HepG2 (cell line): ENCODE results near the gene CPNE8. TPM values are rescaled to one million over a fixed set of nuclear protein-coding genes. Genes with fewer than 3 reads are reported as not detected.

ENCODE experiments used
- ATAC-seq: fragments of 200-7000 bp; cut with Tn5 transposase; 3 replicates; pipeline ENCODE4 v1.9.1; 2020; ENCODE audit warnings: mild to moderate bottlenecking, moderate library complexity
- BruUV-seq: library from RNA; stranded (reverse); fragments of 400-500 nt; replicated peaks from 2 replicates; lab custom pipeline; 2021; lab: Mats Ljungman, UMichigan
- CTCF ChIA-PET: fragments of 300-600 bp; formaldehyde crosslinking; extraction: SDS; loops from one replicate; lab custom pipeline; 2021; ENCODE audit warnings: low total read pairs, inconsistent platforms, low intra/inter-chr PET ratio; lab: Yijun Ruan, JAX
- POLR2A ChIA-PET: fragments of 350-600 bp; sonication (Branson Sonifier 250); formaldehyde crosslinking; loops from one replicate; lab custom pipeline; 2020; ENCODE audit warnings: antibody characterized with exemption, inconsistent platforms; lab: Yijun Ruan, JAX
- DNase-seq: peaks from one replicate; pipeline ENCODE4 v3.0.0-alpha.2; 2015; ENCODE audit warnings: low spot score
- FAIRE-seq: peaks from 3 replicates; lab custom pipeline; 2011; peaks lifted over from hg19 to GRCh38; lab: Jason Lieb, UNC
- H2AFZ ChIP-seq: one replicate; pipeline ENCODE4 v1.6.1; 2011; ENCODE audit warnings: low read length, inconsistent platforms
- H3K27ac ChIP-seq: fragments of 300-600 bp; 3 replicates; pipeline ENCODE4 v1.8.0; 2011; ENCODE audit warnings: mixed run types, mild to moderate bottlenecking, mixed read lengths, low read length, inconsistent platforms; ENCODE audit not compliant: insufficient read depth; ENCODE audit errors: extremely low read length
- H3K27me3 ChIP-seq, 2 experiments: fragments of 200-600 bp in 1 of 2; 2 replicates in 1 of 2; 3 replicates in 1 of 2; pipeline versions ENCODE4 v1.6.0 to v1.8.0; 2011; ENCODE audit warnings: low read length in 2 of 2, mild to moderate bottlenecking in 2 of 2, moderate library complexity in 2 of 2, inconsistent platforms in 1 of 2; ENCODE audit not compliant: insufficient read depth in 2 of 2, control insufficient read depth in 1 of 2
- H3K36me3 ChIP-seq, 2 experiments: fragments of 200-600 bp in 1 of 2; replicated peaks in 1 of 2; 2 replicates in 1 of 2; 3 replicates in 1 of 2; pipeline versions ENCODE4 v1.5.1 to v1.8.0; 2011; ENCODE audit warnings: low read length in 2 of 2, inconsistent platforms in 1 of 2; ENCODE audit not compliant: insufficient read depth in 2 of 2, control insufficient read depth in 1 of 2
- H3K4me1 ChIP-seq: 2 replicates; pipeline ENCODE4 v1.5.1; 2012; ENCODE audit warnings: low read length, inconsistent platforms; ENCODE audit not compliant: insufficient read depth
- H3K4me2 ChIP-seq: 2 replicates; pipeline ENCODE4 v1.6.0; 2011; ENCODE audit warnings: low read depth, low read length, inconsistent platforms
- H3K4me3 ChIP-seq, 3 experiments: fragments of 200-600 bp in 1 of 3; sonication (generic), shearing (Covaris generic) in 1 of 3; replicated peaks in 1 of 3; 2 replicates each; pipeline ENCODE4 v1.5.1; 2011 to 2016; ENCODE audit warnings: low read length in 3 of 3, inconsistent platforms in 2 of 3, low read depth in 2 of 3, mild to moderate bottlenecking in 2 of 3, control low read depth in 1 of 3, mixed read lengths in 1 of 3; ENCODE audit not compliant: insufficient read depth in 1 of 3
- H3K79me2 ChIP-seq: one replicate; pipeline ENCODE4 v1.6.1; 2011; ENCODE audit warnings: low read length, inconsistent platforms; ENCODE audit not compliant: insufficient read depth
- H3K9ac ChIP-seq: 2 replicates; pipeline ENCODE4 v1.6.0; 2011; ENCODE audit warnings: mild to moderate bottlenecking, low read depth, low read length, inconsistent platforms; ENCODE audit not compliant: insufficient read depth
- H3K9me3 ChIP-seq: 2 replicates; pipeline ENCODE4 v1.5.1; 2012; ENCODE audit warnings: mild to moderate bottlenecking, low read length
- H4K20me1 ChIP-seq: 2 replicates; pipeline ENCODE4 v1.6.0; 2011; ENCODE audit warnings: inconsistent platforms, mild to moderate bottlenecking, low read length, moderate library complexity; ENCODE audit not compliant: insufficient read depth
- ATM ChIP-seq: fragments of 450-650 bp; IDR thresholded peaks from 2 replicates; pipeline ENCODE4 v1.7.1; 2017; ENCODE audit warnings: mild to moderate bottlenecking, borderline replicate concordance
- BHLHE40 ChIP-seq: IDR thresholded peaks from 2 replicates; pipeline ENCODE4 v1.6.1; 2011; ENCODE audit warnings: low read length, improper control_type of control experiment
- ETS1 ChIP-seq: sonication (generic); formaldehyde crosslinking; IDR thresholded peaks from 2 replicates; pipeline ENCODE4 v1.4.0; 2020; ENCODE audit warnings: missing genetic modification reagents
- KMT2A ChIP-seq: sonication (generic); formaldehyde crosslinking; IDR thresholded peaks from 2 replicates; pipeline ENCODE4 v1.4.0; 2020; ENCODE audit warnings: missing genetic modification reagents
- MAF1 ChIP-seq: sonication (generic); formaldehyde crosslinking; IDR thresholded peaks from 2 replicates; pipeline ENCODE4 v1.5.0; 2020; ENCODE audit warnings: missing genetic modification reagents, borderline replicate concordance
- MTF1 ChIP-seq: sonication (generic); formaldehyde crosslinking; IDR thresholded peaks from 2 replicates; pipeline ENCODE4 v1.5.0; 2020; ENCODE audit warnings: missing genetic modification reagents
- NAIF1 ChIP-seq: sonication (generic); formaldehyde crosslinking; IDR thresholded peaks from 2 replicates; pipeline ENCODE4 v1.5.0; 2020; ENCODE audit warnings: mild to moderate bottlenecking, missing genetic modification reagents, borderline replicate concordance
- PHF21A ChIP-seq: sonication (generic); formaldehyde crosslinking; IDR thresholded peaks from 2 replicates; pipeline ENCODE4 v1.5.0; 2020; ENCODE audit warnings: mild to moderate bottlenecking, missing genetic modification reagents
- POLR2AphosphoS2 ChIP-seq: IDR thresholded peaks from 2 replicates; pipeline ENCODE4 v1.6.1; 2011; ENCODE audit warnings: low read depth, low read length, improper control_type of control experiment
- RBM22 ChIP-seq: fragments of 200-400 bp; formaldehyde crosslinking; optimal IDR thresholded peaks from 2 replicates; pipeline ENCODE3; 2017; ENCODE audit warnings: mild to moderate bottlenecking, low read length, moderate library complexity
- SRY ChIP-seq: sonication (generic); formaldehyde crosslinking; IDR thresholded peaks from 2 replicates; pipeline ENCODE4 v1.8.0; 2022; ENCODE audit warnings: mild to moderate bottlenecking, missing genetic modification reagents
- STAT6 ChIP-seq: sonication (generic); formaldehyde crosslinking; IDR thresholded peaks from 2 replicates; pipeline ENCODE4 v1.4.0; 2020; ENCODE audit warnings: missing genetic modification reagents, mild to moderate bottlenecking, borderline replicate concordance
- TAF1 ChIP-seq: sonication (generic); formaldehyde crosslinking; IDR thresholded peaks from 2 replicates; pipeline ENCODE4 v1.4.0; 2020; ENCODE audit warnings: missing genetic modification reagents
- TBL1XR1 ChIP-seq: fragments of 150-350 bp; IDR thresholded peaks from 2 replicates; pipeline ENCODE4 v1.6.1; 2014; ENCODE audit warnings: borderline replicate concordance, low read length; ENCODE audit not compliant: partially characterized antibody
- TFAP4 ChIP-seq: sonication (generic); IDR thresholded peaks from 2 replicates; pipeline ENCODE4 v1.6.1; 2016; ENCODE audit warnings: low read depth, borderline replicate concordance
- ZNF362 ChIP-seq: sonication (generic); formaldehyde crosslinking; IDR thresholded peaks from 2 replicates; pipeline ENCODE4 v1.4.0; 2020; ENCODE audit warnings: missing genetic modification reagents, mild to moderate bottlenecking, borderline replicate concordance
- ZNF512 ChIP-seq: sonication (generic); formaldehyde crosslinking; IDR thresholded peaks from 2 replicates; pipeline ENCODE4 v1.4.0; 2020; ENCODE audit warnings: mild to moderate bottlenecking, missing genetic modification reagents
- ZNF737 ChIP-seq: sonication (generic); formaldehyde crosslinking; IDR thresholded peaks from 2 replicates; pipeline ENCODE4 v1.5.0; 2020; ENCODE audit warnings: missing genetic modification reagents, mild to moderate bottlenecking, borderline replicate concordance
- WGBS: methylation state at CpG from one replicate; pipeline ENCODE4 v1.1.6; 2017; ENCODE audit warnings: low lambda C conversion rate; 5-methylcytosine and 5-hydroxymethylcytosine counted together
- in situ Hi-C: cut with HindIII; loops from 2 replicates; pipeline ENCODE4 v1.10.0; 2017; ENCODE audit warnings: low pct_unique_long_range_greater_than_20kb; ENCODE audit not compliant: extremely low pct_ligation_motif_present
- intact Hi-C: fragments of 100-400 bp; cut with micrococcal nuclease; formaldehyde crosslinking; loops from one replicate; pipeline ENCODE4 v1.10.0; 2022; ENCODE audit not compliant: unreplicated experiment
- polyA plus RNA-seq, 8 experiments: library from polyadenylated mRNA; depleted of rRNA in 3 of 8; stranded (reverse) in 7 of 8; unstranded in 1 of 8; fragments of >200 nt; fragmentation: Illumina TruSeq in 4 of 8; extraction: Trizol in 4 of 8; gene quantifications; 2 replicates each; pipeline versions ENCODE4 v1.2.1 to v1.2.3, GENCODE V29; 2011 to 2016; ENCODE audit warnings: low read depth in 4 of 8, missing spikeins in 1 of 8, mixed read lengths in 1 of 8; ENCODE audit not compliant: insufficient read depth in 1 of 8
- total RNA-seq, 5 experiments: library from RNA; depleted of rRNA; stranded (reverse); fragments of >200 nt; fragmentation: Illumina TruSeq; extraction: Trizol; gene quantifications; 2 replicates each; pipeline ENCODE4 v1.2.3, GENCODE V29; 2016; ENCODE audit warnings: low read depth in 1 of 5

CPNE8 gene
- total and polyA plus RNA-seq, 2 of the 13 experiments (the other 11 are each of a cell fraction or from before 2014, with no cell fraction given), result 2.4 to 2.7 TPM

GRCh38 chr12:38887770-38888169 lies 17.6 kb downstream of the CPNE8 start (continued):
- TF ChIP-seq STAT6 (no peak), PHF21A (CRISPR knock-in tag) (no peak), BHLHE40 (no peak), ETS1 (CRISPR knock-in tag) (no peak), RBM22 (no peak), TBL1XR1 (no peak), ZNF362 (CRISPR knock-in tag) (no peak)

- ChIA-PET POLR2A (no interaction called here), CTCF (no interaction called here)
- TF ChIP-seq ZNF737 (CRISPR knock-in tag) (no peak), KMT2A (no peak), MTF1 (CRISPR knock-in tag) (no peak), ATM (no peak), NAIF1 (CRISPR knock-in tag) (no peak), POLR2AphosphoS2 (no peak), TAF1 (no peak), ZNF512 (CRISPR knock-in tag) (no peak), SRY (CRISPR knock-in tag) (no peak), MAF1 (CRISPR knock-in tag) (no peak), TFAP4 (no peak)
- no peak overlapping the region for H3K4me3 ChIP-seq
- WGBS, result 95% methylated on average over 1 of the region's 1 CpG
- no peak overlapping the region for H2AFZ ChIP-seq
- H3K27me3 ChIP-seq, result no peaks in the 10 kb centered on the region
- H3K36me3 ChIP-seq, result no peaks in the 10 kb centered on the region
- H4K20me1 ChIP-seq, result no peaks in the 10 kb centered on the region
- no peak for ATAC-seq
- BruUV-seq, result no TSS peak
- no peaks in the 10 kb centered on the region for H3K79me2 ChIP-seq
- intact Hi-C loops (no loop called here), in situ Hi-C loops (no loop called here)
- H3K9me3 ChIP-seq, result no peaks in the 10 kb centered on the region
- DNase-seq, result no peak
- H3K9ac ChIP-seq, result no peak overlapping the region
- H3K27ac ChIP-seq, result no peak overlapping the region
- H3K4me2 ChIP-seq, result no peak overlapping the region
- H3K4me1 ChIP-seq, result peaks cover 18% of the 10 kb centered on the region
- no peak for FAIRE-seq
These were observed 18.5 kb downstream of the CPNE8 start for GRCh38 chr12:38886931-38887330.
